HFFc6 (cell line): ENCODE data around the gene BACE2. TPM values are rescaled to one million over a fixed set of nuclear protein-coding genes. Genes with fewer than 3 reads are reported as not detected.

ENCODE experiments used
- DNase-seq: peaks from one replicate; pipeline ENCODE4 v3.0.0-alpha.2; 2018
- H3K27ac Mint-ChIP-seq: 2 replicates; pipeline ENCODE4 v1.8.0; 2020; ENCODE audit warnings: mild to moderate bottlenecking, mixed read lengths
- H3K27me3 Mint-ChIP-seq: 2 replicates; pipeline ENCODE4 v1.8.0; 2021; ENCODE audit warnings: mild to moderate bottlenecking, moderate library complexity, mixed read lengths; ENCODE audit not compliant: insufficient read depth
- H3K36me3 Mint-ChIP-seq: 2 replicates; pipeline ENCODE4 v1.8.0; 2021; ENCODE audit warnings: low read depth, mixed read lengths
- H3K4me1 Mint-ChIP-seq: 2 replicates; pipeline ENCODE4 v1.8.0; 2020; ENCODE audit warnings: low read depth, mixed read lengths
- H3K4me3 Mint-ChIP-seq: 2 replicates; pipeline ENCODE4 v1.8.0; 2020; ENCODE audit warnings: mild to moderate bottlenecking, moderate library complexity, mixed read lengths
- H3K9me3 Mint-ChIP-seq: 2 replicates; pipeline ENCODE4 v1.8.0; 2020; ENCODE audit warnings: mild to moderate bottlenecking, mixed read lengths
- CTCF ChIP-seq: fragments of 200-600 bp; sonication (generic); IDR thresholded peaks from 2 replicates; pipeline ENCODE4 v1.5.0; 2021; ENCODE audit warnings: antibody characterized with exemption, mild to moderate bottlenecking
- total RNA-seq, 6 experiments: library from RNA; stranded (reverse); fragmentation: NEBNext Ultra II Directional; extraction: Animal tissue kit (Norgen Biotek cat#: 25700); gene quantifications; 2 replicates in 1 of 6; 3 replicates in 5 of 6; pipeline ENCODE4 v1.2.3, GENCODE V29; 2021

Gene BACE2
- total RNA-seq, 6 experiments from 2014 or later, result 2.8 to 13.2 (median 3.8) TPM

- Mint-ChIP-seq H3K9me3 (0 out of 2 replicates have a peak, but pooled peaks cover 3% of the 10 kb centered on the region), H3K4me1 (no peaks in the 10 kb centered on the region), H3K4me3 (no peak within 1 kb of the TSS), H3K27me3 (peaks cover 11% of the 10 kb centered on the region), H3K27ac (no peak within 1 kb of the TSS), H3K36me3 (no peaks in the 10 kb centered on the region)
- DNase-seq, result no peak
- no peak for TF ChIP-seq CTCF
Observed at GRCh38 chr21:41316200-41317062, 148.5 kb downstream of the BACE2 start, which contains the start of gene FAM3B. Gene FAM3B (plus strand): TSS chr21:41316801. CDS start chr21:41316880, 79 bp downstream.

DNA sequence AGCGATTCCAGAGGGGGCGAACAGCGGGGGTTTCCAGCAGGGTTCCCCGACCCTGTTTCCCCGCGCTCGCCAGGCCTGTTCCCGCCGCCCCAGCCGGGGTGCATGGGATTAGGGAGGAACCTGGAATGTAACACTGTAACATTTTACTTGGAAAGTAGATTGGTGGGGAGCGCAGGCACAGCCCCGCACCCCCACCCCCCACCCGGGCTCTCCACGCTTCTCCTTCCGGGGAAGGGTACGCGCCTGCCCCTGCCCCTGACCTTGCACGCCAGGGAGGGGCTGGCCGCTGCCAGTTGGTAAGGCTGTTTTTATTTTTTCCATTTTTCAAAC, 149.1 kb downstream of the BACE2 start:
- Mint-ChIP-seq H3K9me3 (0 out of 2 replicates have a peak, but pooled peaks cover 3% of the 10 kb centered on the region), H3K27me3 (peaks cover 11% of the 10 kb centered on the region)

GRCh38 chr21:41317458-41317857, 149.5 kb downstream of the BACE2 start:
- Mint-ChIP-seq H3K4me3 (no peak overlapping the region), H3K9me3 (0 out of 2 replicates have a peak, but pooled peaks cover 3% of the 10 kb centered on the region), H3K36me3 (no peaks in the 10 kb centered on the region), H3K27ac (no peak overlapping the region), H3K4me1 (no peaks in the 10 kb centered on the region), H3K27me3 (peaks cover 11% of the 10 kb centered on the region)
- DNase-seq, result no peak
- no peak for TF ChIP-seq CTCF

More for the DNA sequence above, 149.1 kb downstream of the BACE2 start:
- Mint-ChIP-seq H3K27ac (no peak overlapping the region), H3K4me1 (no peaks in the 10 kb centered on the region), H3K36me3 (no peaks in the 10 kb centered on the region), H3K4me3 (no peak overlapping the region)
- no peak for TF ChIP-seq CTCF
- no peak for DNase-seq

DNA sequence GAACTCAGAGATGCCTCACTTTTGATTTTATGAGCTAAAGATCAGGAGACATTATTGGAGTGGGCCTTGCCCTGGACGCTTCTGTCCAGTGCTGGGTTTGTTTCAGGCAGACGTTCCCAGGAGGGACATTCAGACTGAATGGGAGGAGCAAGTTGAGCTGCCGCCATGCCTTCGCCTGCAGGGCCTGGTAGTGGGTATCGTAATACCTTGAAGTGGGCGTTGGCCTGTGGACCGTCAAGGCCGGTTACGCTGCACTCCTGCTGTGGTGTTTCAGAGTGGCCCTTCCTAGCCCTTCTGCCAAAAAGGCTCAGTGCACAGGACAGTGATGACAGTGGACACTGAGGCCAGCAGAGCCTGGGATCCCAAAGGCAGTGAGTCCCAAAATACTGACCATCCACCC, 150.3 kb downstream of the BACE2 start:
- no peak for DNase-seq
- peaks cover 4% of the 10 kb centered on the region; the same call in 1 of the 2 replicates for H3K9me3 Mint-ChIP-seq
- H3K27ac Mint-ChIP-seq, result no peak overlapping the region
- peaks cover 11% of the 10 kb centered on the region for H3K27me3 Mint-ChIP-seq
- no peak overlapping the region for H3K4me3 Mint-ChIP-seq
- H3K4me1 Mint-ChIP-seq, result no peaks in the 10 kb centered on the region
- TF ChIP-seq CTCF, result no peak
- H3K36me3 Mint-ChIP-seq, result no peaks in the 10 kb centered on the region

DNA sequence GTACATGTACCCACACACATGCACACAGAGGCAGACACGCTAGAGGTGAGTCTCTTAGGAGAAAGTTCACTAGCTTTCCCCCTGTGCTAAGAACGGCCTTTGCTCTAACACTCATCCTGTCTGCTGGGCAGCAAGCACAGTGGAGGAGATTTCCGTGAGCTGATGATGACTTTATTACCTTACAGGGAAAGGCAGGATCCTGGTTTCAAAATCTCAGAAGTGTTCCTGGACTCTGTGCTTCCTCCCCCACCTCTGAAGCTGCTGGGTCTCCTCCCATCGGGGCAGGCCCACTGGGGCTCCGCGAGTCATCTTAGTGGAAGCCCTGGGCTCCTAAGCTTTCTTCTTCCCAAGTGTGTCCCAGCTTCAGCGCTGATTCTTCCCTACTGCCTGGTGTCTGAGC, 151.3 kb downstream of the BACE2 start:
- no peak for DNase-seq
- Mint-ChIP-seq H3K4me3 (no peak overlapping the region), H3K36me3 (no peaks in the 10 kb centered on the region), H3K27me3 (peaks cover 11% of the 10 kb centered on the region), H3K27ac (no peak overlapping the region), H3K9me3 (peaks cover 8% of the 10 kb centered on the region; the same call in 1 of the 2 replicates), H3K4me1 (no peaks in the 10 kb centered on the region)
- no peak for TF ChIP-seq CTCF
